ENCODE results near the gene ASXL2. TPM values are rescaled to one million over a fixed set of nuclear protein-coding genes. Genes with fewer than 3 reads are reported as not detected.

The ASXL2 gene
- total RNA-seq, 6 experiments from 2014 or later: 9.1 to 13.4 (median 12.0) TPM

DNA sequence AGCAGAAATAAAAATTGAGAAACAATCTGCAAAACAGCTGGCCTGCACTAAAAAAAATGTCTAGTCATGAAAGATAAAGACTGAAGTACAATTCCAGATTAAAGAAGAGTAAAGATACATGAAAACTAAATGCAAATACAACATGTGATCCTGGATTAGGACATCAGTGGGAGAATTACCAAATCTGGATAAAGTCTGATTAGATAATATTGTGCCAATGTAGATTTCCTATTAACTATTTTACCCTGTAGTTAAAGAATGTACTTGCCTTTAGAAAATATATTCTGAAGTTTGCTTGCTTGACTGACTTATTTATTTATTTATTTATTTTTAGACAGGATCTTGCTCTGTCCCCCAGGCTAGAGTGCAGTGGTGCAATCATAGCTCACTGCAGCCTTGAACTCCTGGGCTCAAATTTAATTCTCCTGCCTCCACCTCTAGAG is 58.7 kb downstream of the ASXL2 start:
- Histone ChIP-seq H3K9me3 (no peaks in the 10 kb centered on the region), H3K4me3 (peak overlapping the region in 1 of 3 donors; percentile 4), H3K4me1 (peaks cover 0 to 59% (median 22%) of the 10 kb centered on the region in 4 donors), H3K27me3 (no peaks in the 10 kb centered on the region), H3K36me3 (no peaks in the 10 kb centered on the region), H3K27ac (peak overlapping the region in 2 of 3 donors; percentile 11 to 75)
- DNase-seq (peak in 1 of 3 donors; percentile 62), ATAC-seq (peak; percentile 54 to 77 (median 60))
- intact Hi-C loops (cut with DNase I): no loop called here
- TF ChIP-seq, protein P1, sequence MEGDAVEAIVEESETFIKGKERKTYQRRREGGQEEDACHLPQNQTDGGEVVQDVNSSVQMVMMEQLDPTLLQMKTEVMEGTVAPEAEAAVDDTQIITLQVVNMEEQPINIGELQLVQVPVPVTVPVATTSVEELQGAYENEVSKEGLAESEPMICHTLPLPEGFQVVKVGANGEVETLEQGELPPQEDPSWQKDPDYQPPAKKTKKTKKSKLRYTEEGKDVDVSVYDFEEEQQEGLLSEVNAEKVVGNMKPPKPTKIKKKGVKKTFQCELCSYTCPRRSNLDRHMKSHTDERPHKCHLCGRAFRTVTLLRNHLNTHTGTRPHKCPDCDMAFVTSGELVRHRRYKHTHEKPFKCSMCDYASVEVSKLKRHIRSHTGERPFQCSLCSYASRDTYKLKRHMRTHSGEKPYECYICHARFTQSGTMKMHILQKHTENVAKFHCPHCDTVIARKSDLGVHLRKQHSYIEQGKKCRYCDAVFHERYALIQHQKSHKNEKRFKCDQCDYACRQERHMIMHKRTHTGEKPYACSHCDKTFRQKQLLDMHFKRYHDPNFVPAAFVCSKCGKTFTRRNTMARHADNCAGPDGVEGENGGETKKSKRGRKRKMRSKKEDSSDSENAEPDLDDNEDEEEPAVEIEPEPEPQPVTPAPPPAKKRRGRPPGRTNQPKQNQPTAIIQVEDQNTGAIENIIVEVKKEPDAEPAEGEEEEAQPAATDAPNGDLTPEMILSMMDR (IDR thresholded peaks at IDR 0.05): no peak
- no peak for TF ChIP-seq POLR2A (IDR thresholded peaks at IDR 0.05)

DNA sequence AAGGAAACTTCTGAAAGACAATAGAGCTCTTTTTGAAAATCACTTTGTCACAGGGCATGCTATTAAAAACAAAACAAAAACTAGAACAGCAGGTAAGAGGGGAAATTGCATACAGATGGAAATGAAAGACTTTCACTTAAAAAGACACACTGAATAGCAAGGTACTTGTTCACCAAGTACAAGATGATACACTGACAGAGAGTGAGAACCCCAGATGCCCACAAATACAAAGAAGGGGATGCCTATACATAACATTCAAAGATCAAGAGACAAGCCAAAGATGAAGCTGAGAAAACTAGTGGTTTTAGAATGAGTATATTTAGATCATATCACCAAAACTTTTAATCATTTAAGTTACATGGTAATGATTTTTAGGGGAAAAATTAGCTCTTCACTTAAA is 60.7 kb downstream of the ASXL2 start:
- Histone ChIP-seq H3K36me3 (no peaks in the 10 kb centered on the region), H3K27me3 (no peaks in the 10 kb centered on the region), H3K4me1 (peaks cover 0 to 40% (median 14%) of the 10 kb centered on the region in 4 donors), H3K9me3 (no peaks in the 10 kb centered on the region), H3K4me3 (no peak overlapping the region), H3K27ac (no peak overlapping the region)
- ATAC-seq (no peak), DNase-seq (no peak)
- intact Hi-C loops (cut with DNase I): no loop called here
- TF ChIP-seq POLR2A (IDR thresholded peaks at IDR 0.05): no peak
- TF ChIP-seq, protein P1 (IDR thresholded peaks at IDR 0.05): no peak

DNA sequence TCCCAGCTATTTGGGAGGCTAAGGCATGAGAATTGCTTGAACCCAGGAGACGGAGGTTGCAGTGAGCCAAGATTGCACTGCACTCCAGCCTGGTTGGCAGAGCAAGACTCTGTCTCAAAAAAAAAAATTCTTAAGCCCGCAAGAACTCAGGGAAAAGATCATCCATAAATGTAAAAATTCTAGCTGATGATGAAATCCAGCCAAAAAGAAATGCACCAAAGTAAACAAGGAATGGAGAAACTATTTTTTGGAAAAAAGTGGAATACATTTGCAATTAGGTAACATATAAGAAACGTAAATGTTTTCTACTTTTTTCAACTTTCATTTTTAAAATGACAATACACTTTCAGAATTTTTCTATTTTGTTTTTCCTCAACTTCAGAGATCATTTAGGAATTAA is 61.3 kb downstream of the ASXL2 start:
- Histone ChIP-seq H3K27ac (no peak overlapping the region), H3K4me1 (peaks cover 0 to 40% (median 14%) of the 10 kb centered on the region in 4 donors), H3K27me3 (no peaks in the 10 kb centered on the region), H3K9me3 (no peaks in the 10 kb centered on the region), H3K36me3 (no peaks in the 10 kb centered on the region), H3K4me3 (no peak overlapping the region)
- intact Hi-C loops (cut with DNase I): no loop called here
- DNase-seq (no peak), ATAC-seq (no peak)
- TF ChIP-seq, protein P1 (IDR thresholded peaks at IDR 0.05): no peak
- TF ChIP-seq POLR2A (IDR thresholded peaks at IDR 0.05): no peak
- WGBS (ENCODE audit: insufficient coverage, low coverage, low lambda C conversion rate, missing lambda C conversion rate): 54% methylated on average over 3 of the region's 3 CpGs

GRCh38 chr2:25816249-25816648 is 62.0 kb downstream of the ASXL2 start:
- ATAC-seq: no peak

More at GRCh38 chr2:25816249-25816648, 62.0 kb downstream of the ASXL2 start:
- Histone ChIP-seq H3K27me3 (no peaks in the 10 kb centered on the region), H3K36me3 (no peaks in the 10 kb centered on the region), H3K27ac (no peak overlapping the region), H3K9me3 (no peaks in the 10 kb centered on the region), H3K4me3 (no peak overlapping the region), H3K4me1 (peaks cover 0 to 33% (median 11%) of the 10 kb centered on the region in 4 donors)
- TF ChIP-seq POLR2A (IDR thresholded peaks at IDR 0.05): no peak
- TF ChIP-seq, protein P1 (IDR thresholded peaks at IDR 0.05): no peak
- intact Hi-C loops (cut with DNase I): no loop called here
- WGBS (ENCODE audit: insufficient coverage, low coverage, low lambda C conversion rate, missing lambda C conversion rate): 78% methylated on average over 6 of the region's 6 CpGs
- no peak for DNase-seq
